Measurements from ENCODE around the gene PITPNM3.

The PITPNM3 gene

DNA sequence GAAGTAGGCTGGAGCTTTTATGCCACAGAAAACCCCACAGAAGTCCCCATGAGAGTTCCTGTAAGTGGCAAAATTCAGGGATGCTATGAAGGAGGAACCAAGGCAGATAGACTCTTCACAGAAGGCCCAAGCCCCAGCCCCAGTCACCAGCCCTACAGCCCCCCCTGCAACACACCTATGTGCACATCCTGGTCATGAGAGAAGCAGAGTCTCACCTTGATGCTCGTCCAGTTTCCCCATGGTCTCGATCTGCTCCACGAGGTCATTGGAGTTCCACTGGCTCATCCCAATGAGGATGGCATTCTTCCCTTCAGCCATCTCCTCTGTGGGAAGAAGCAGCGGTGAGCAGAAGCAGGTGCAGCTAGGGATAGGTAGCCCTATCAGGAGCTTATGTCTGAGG, 31.2 kb downstream of the PITPNM3 start:
- no peak for DNase-seq

GRCh38 chr17:6524520-6524919, 31.8 kb downstream of the PITPNM3 start:
- no peak for DNase-seq

- DNase-seq: no peak
Measured at GRCh38 chr17:6523809-6524355, 32.5 kb downstream of the PITPNM3 start.

DNA sequence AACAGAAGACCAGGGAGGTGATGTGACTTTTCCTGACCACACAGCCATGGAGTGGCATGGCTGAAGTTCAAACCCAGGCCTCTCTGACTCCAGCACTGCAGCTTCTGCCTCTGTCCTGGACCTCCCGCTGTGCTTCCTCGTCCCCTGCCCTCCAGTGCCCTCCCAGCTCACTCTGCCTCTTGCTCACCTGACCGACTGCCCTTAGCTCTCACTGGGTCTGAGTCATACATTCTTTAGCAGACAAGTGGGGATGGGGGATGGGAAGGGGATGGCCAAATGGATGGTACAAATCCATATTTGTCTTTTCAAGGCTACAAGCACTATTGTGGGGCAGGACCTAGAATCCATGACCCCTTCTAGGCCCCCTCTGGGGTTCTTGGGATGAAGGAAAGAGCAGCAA, 33.0 kb downstream of the PITPNM3 start:
- DNase-seq: no peak

GRCh38 chr17:6521586-6521985, 34.8 kb downstream of the PITPNM3 start:
- DNase-seq: no peak

GRCh38 chr17:6517062-6517461, 39.3 kb downstream of the PITPNM3 start:
- no peak for DNase-seq

GRCh38 chr17:6514371-6514770, 42.0 kb downstream of the PITPNM3 start:
- no peak for DNase-seq

DNA sequence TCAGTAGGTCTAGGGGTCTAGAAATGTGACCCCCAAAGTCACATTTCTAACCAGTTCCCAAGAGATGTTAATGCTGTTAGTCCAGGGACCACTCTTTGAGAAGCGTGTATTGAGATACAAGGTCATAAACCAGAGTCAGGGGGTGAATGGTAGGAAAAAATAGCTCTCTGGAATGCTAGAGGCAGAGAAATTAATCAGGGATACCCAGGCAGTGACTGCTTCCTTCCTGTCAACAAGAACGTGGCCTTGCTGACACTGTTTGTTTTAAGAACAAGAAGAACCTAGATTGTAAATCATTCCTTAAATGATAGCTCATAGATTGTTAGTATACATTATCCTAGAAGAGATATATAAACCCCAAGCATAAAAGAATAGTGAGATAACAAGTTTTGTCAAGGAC, 43.8 kb downstream of the PITPNM3 start:
- no peak for DNase-seq

DNA sequence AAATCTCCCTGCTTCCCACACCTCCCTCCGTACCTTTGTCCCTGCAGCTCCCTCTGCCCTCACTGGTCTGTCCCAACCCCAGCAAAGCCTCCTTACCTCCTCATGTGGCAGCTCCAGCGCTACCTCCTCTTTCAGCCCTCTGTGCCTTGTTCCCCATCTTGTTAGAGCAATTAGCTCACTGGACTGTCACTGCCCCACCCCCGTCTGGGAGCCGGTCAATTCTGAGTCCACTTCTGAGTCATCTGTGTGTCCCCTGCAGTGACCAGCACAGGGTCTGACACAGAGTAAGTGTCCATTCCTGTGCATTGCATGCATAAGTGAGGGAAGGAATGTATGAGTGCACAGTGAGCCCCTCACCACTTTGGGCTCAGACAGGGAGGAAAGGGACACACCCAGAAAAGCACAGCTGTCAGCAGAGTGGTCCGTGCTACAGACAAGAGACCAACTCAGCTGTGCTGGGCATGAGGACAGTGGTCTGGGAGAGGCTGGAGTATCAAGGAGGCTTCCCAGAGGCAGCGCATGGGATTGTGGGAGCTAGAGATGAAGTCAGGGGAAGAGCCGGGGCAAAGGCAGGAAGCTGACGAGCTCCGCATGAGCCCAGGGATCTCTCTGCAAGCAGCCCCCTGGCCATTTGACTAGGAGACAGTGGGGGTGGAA, 45.9 kb downstream of the PITPNM3 start:
- DNase-seq: no peak

GRCh38 chr17:6509921-6510320, 46.4 kb downstream of the PITPNM3 start:
- DNase-seq: no peak

DNA sequence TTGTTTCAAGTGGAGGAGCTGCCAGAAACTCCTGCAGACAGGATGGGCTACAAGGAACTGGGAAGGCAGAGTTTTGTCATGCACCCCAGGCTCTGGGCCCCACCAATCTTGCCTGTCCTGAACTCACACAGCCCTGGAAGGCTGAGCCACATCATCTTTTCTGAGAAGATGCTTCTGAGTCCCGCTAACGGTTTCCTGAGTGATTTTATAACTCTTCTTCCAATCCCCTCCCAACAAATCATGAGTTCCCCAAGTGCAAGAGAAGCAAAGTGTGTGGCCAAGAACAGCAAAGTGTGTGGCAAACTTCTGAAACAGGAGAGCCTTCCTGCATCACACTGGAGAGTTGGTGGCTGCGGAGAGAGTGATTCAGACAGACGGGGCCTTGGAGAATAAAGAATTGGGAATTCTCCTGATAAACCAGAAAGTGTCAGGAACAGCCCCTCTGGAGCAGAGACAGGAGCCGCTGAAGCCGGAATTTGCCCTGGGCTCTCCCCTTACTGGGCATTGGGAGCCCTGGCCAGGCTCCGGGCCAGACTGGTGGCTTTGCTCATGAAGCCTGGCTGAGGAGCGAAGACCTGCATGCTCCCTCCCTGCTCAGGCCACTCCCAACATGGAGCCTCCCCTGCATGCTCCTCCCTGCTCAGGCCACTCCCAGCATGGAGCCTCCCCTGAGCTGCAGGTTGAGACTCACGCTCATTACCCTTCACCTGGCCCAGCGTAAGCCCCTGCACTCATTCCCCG, 47.2 kb downstream of the PITPNM3 start:
- no peak for DNase-seq

DNA sequence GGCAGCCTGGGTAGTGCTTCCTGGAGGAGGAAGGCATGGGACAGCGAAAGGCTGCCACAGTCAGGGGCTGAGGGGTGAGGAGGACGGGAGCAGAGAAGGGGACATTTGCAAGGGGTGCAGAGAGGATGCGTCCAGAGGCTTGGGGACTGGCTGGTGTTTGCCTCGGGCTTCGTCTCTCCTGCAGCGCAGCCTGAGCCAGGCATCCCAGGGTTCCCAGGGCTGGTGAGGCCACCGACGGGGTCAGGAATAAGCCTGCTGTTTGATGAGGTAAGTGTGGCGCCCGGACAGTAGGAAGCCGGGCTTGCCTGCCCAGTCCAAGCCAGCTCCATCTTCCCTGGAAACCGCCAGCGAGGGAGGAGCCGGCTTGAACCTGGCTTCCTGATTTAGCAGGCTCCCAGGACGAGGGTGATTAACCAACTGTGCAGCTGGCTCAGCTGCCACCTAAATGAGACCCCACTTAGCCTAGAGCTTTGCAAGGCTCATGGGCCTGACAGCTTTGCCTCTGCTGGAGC, 47.8 kb downstream of the PITPNM3 start:
- no peak for DNase-seq

GRCh38 chr17:6508016-6508415, 48.3 kb downstream of the PITPNM3 start:
- DNase-seq: no peak

- DNase-seq: no peak
Measured at GRCh38 chr17:6507535-6507934, 48.8 kb downstream of the PITPNM3 start.

- no peak for DNase-seq
Measured at GRCh38 chr17:6506679-6507231, 49.6 kb downstream of the PITPNM3 start.

DNA sequence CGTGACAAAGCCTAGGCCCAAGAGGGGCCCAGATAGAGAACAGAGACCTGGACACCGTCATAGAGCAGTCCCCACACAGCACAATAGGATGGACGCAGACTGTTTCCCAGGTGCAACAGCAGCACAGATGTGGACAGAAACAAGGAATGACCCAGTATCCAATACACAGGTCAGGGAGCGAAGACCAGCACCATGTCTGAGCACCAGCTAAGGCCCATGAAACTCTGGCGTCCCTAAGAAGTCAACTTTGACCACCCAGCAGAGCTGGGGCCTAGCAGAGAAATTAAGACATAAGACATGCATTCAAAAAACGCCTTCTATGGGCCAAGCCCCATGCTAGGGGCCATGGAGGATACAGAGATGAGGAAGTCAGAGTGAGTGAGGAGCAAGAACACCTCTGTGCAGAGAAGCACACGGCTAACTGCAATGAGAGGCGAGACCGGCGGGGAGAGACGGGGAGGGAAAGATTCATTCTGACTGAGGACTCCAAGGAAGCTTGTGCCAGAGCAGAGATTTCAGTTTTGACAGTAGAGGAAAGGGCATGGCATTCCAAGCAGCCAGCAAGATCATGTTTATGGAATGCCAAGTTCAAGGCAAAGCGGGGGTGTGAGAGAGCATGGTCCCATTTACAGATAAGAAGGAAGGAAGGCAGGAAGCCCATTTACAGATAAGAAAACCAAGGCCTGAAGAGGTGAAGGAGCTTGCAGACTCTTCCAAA, 50.8 kb downstream of the PITPNM3 start:
- DNase-seq: no peak

GRCh38 chr17:6503641-6504195, 52.6 kb downstream of the PITPNM3 start:
- no peak for DNase-seq

DNA sequence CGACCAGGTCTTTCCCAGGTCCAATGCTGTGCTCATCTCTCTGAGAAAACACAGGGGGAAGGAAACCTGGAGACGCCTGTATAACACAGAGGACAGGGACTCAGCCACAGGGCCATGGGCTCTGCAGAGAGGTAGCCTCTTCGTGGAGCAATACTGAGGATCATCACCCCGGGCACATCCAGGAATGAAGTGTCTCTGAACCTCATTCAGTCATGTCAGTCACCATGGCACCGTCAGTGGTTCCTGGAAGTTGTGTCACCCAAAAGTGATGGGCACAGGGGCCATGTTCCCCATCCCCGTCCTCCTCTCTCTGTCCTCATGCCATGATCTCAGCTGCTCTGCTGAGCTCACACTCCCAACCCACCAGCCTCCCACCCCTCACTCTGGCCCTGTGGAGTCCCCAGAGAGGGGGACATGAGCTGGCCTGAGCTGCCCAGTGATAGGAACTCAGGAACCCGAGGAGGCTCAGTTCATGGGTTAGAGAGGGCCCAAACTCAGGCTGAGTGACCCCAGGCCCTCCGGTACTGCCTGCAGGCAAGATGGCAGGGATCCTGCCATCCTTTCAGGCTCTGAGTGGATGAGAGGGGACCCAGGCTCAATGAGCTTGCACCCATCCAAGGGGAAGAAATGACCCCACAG, 53.4 kb downstream of the PITPNM3 start:
- no peak for DNase-seq

GRCh38 chr17:6502142-6502541, 54.2 kb downstream of the PITPNM3 start:
- no peak for DNase-seq

DNA sequence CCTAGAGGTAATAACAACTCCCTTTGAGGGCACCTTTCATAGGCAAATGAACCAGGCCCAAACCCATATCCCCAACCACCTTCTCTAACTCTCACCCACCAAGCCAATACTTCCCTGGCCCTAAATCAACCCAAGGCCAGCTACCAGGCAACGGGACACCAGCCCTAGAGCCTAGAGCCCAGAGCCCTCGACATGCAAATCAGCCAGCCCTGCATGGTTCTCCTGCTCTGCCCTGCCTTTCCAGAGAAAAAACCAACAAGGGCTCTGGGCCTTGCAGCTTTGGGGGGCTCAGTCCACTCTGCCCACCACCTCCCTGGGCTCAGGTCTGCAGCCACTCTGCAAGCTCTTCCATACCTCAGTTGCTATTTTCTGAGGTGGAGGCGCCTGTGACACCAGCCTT, 55.0 kb downstream of the PITPNM3 start:
- no peak for DNase-seq

- no peak for DNase-seq
Measured at GRCh38 chr17:6498901-6499540, 57.3 kb downstream of the PITPNM3 start.

DNA sequence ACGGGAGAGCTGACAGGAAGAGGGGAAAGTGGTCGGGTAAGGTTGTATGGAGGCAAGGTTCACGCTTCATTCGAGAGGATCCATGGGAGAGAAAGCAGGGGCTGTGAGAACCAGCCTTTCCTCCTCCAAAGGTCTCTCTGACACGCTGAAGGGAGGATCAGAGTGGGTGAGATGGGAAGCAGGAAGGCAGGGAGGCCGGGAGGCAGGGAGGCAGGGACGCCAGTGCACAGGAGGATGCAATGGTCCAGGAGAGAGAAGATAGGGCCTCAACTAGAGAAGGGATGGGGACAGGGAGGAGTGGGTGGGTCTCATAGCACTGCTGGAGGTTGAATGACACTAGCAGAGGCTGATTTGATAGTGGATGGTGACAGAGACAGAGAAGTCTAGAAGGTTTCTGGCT, 58.0 kb downstream of the PITPNM3 start:
- no peak for DNase-seq
